Measurements from ENCODE around the gene GNG12. TPM values are rescaled to one million over a fixed set of nuclear protein-coding genes. Genes with fewer than 3 reads are reported as not detected.

The GNG12 gene
- polyA plus RNA-seq, 3 donors, result 0.03 TPM; not detected in 2

DNA sequence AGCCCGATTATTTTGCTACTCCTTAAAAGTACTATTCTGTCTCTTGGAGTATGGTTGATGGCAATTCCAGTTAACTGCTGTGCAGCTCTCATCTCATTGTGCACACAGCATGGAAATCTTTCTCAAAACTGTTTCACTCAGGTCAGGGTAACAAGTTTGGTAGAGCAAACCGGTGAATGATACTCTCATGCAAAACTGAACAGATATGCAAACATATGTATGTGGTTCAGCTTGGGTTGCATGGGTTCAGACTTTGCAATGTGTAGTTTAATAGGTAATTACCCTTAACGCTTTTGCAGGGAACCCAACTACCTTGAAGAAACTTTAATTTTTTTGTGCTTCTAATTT is 146.1 kb downstream of the GNG12 start:
- Mint-ChIP-seq H3K27me3 (ENCODE audit: low read depth in 3 of 3) (peaks cover 1 to 2% (median 1%) of the 10 kb centered on the region in 3 donors), H3K36me3 (peaks cover 6 to 15% of the 10 kb centered on the region in 2 donors), H3K9me3 (no peaks in the 10 kb centered on the region), H3K27ac (peak overlapping the region; percentile 68 to 96 (median 90)), H3K4me1 (peaks cover 52% of the 10 kb centered on the region), H3K4me3 (peak overlapping the region; percentile 88 to 91)
- H3K4me2 ChIP-seq (replicated peaks; ENCODE audit: extremely low read depth, low read length, poor library complexity, severe bottlenecking), result peak overlapping the region; percentile 99
- H3K36me3 ChIP-seq (replicated peaks in 1 of 2; ENCODE audit: control insufficient read depth in 1 of 2, insufficient read depth in 2 of 2, low read length in 2 of 2), result peaks cover 0 to 10% of the 10 kb centered on the region in 2 donors
- H3K9ac ChIP-seq (ENCODE audit: insufficient read depth, low read length, poor library complexity, severe bottlenecking), result no peak overlapping the region
- WGBS (ENCODE audit: insufficient coverage), result no CpG with 5 or more reads among the region's 3 CpGs
- DNase-seq, result no peak
- no peaks in the 10 kb centered on the region for H3K9me3 ChIP-seq (replicated peaks in 1 of 2; ENCODE audit: control insufficient read depth in 1 of 2, insufficient read depth in 1 of 2, low read length in 2 of 2)
- H4K20me1 ChIP-seq (ENCODE audit: insufficient read depth, low read length), result peaks cover 7% of the 10 kb centered on the region
- H2AFZ ChIP-seq (ENCODE audit: insufficient read depth, low read depth, low read length, poor library complexity, severe bottlenecking), result no peak overlapping the region
- peak overlapping the region in 1 of 2 donors; percentile 91 for H3K27ac ChIP-seq (ENCODE audit: low read depth in 1 of 2, low read length in 2 of 2)
- no peaks in the 10 kb centered on the region for H3K27me3 ChIP-seq (ENCODE audit: control insufficient read depth in 2 of 2, insufficient read depth in 2 of 2, low read length in 2 of 2)
- TF ChIP-seq, protein P1, sequence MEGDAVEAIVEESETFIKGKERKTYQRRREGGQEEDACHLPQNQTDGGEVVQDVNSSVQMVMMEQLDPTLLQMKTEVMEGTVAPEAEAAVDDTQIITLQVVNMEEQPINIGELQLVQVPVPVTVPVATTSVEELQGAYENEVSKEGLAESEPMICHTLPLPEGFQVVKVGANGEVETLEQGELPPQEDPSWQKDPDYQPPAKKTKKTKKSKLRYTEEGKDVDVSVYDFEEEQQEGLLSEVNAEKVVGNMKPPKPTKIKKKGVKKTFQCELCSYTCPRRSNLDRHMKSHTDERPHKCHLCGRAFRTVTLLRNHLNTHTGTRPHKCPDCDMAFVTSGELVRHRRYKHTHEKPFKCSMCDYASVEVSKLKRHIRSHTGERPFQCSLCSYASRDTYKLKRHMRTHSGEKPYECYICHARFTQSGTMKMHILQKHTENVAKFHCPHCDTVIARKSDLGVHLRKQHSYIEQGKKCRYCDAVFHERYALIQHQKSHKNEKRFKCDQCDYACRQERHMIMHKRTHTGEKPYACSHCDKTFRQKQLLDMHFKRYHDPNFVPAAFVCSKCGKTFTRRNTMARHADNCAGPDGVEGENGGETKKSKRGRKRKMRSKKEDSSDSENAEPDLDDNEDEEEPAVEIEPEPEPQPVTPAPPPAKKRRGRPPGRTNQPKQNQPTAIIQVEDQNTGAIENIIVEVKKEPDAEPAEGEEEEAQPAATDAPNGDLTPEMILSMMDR (IDR thresholded peaks at IDR 0.05), result no peak
- intact Hi-C loops (cut with micrococcal nuclease), result loop anchor here (5.0 to 10.0 kb wide), 4 partner anchors 35 to 1355 kb away; partner anchors contain the start of gene SERBP1 (in 1 of the 2)
- H3K4me3 ChIP-seq (replicated peaks in 1 of 3; ENCODE audit: low read depth in 2 of 3, low read length in 3 of 3), result peak overlapping the region in 1 of 3 experiments; percentile 91
- peaks cover 52 to 66% of the 10 kb centered on the region in 2 donors for H3K4me1 ChIP-seq (ENCODE audit: control insufficient read depth in 1 of 2, insufficient read depth in 2 of 2, low read length in 2 of 2)
- peaks cover 20% of the 10 kb centered on the region for H3K79me2 ChIP-seq (ENCODE audit: insufficient read depth, low read length)

DNA sequence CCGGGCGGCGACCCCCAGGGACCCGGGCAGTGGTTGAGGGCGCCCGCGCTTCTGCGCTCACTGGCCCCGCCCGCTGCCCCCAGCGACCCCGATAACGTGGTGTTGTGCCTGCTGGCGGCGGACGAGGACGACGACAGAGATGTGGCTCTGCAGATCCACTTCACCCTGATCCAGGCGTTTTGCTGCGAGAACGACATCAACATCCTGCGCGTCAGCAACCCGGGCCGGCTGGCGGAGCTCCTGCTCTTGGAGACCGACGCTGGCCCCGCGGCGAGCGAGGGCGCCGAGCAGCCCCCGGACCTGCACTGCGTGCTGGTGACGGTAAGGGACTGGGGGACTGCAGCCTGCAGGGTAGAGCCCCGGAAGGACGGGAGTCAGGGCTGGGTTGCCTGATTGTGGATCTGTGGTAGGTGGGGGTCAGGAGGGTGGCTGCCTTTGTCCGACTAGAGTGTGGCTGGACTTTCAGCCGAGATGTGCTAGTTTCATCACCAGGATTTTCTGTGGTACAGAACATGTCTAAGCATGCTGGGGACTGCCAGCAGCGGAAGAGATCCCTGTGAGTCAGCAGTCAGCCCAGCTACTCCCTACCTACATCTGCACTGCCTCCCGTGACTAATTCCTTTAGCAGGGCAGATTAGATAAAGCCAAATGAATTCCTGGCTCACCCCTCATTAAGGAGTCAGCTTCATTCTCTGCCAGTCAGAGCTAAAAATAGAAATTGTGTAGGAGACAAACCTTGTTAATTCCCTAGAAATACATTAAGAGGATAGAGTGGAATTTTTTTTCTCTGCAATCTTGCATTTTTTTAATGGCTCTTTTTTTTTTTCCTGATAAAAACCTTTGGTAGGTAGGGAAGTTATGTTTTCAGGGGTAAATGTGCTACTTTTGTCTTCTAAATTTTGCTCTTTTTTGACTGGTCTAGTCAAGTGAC is 146.7 kb downstream of the GNG12 start:
- H3K9me3 ChIP-seq (replicated peaks in 1 of 2; ENCODE audit: control insufficient read depth in 1 of 2, insufficient read depth in 1 of 2, low read length in 2 of 2), result no peaks in the 10 kb centered on the region
- no peaks in the 10 kb centered on the region for H3K27me3 ChIP-seq (ENCODE audit: control insufficient read depth in 2 of 2, insufficient read depth in 2 of 2, low read length in 2 of 2)
- peak overlapping the region; percentile 99 for H3K4me2 ChIP-seq (replicated peaks; ENCODE audit: extremely low read depth, low read length, poor library complexity, severe bottlenecking)
- peaks cover 6 to 15% of the 10 kb centered on the region in 2 donors for H3K36me3 Mint-ChIP-seq
- H3K36me3 ChIP-seq (replicated peaks in 1 of 2; ENCODE audit: control insufficient read depth in 1 of 2, insufficient read depth in 2 of 2, low read length in 2 of 2), result peaks cover 0 to 10% of the 10 kb centered on the region in 2 donors
- peak overlapping the region; percentile 74 to 91 for H3K27ac ChIP-seq (ENCODE audit: low read depth in 1 of 2, low read length in 2 of 2)
- H3K27ac Mint-ChIP-seq, result peak overlapping the region; percentile 78 to 96 (median 90)
- H3K4me3 ChIP-seq (replicated peaks in 1 of 3; ENCODE audit: low read depth in 2 of 3, low read length in 3 of 3), result peak overlapping the region; percentile 74 to 92 (median 91)
- H3K4me3 Mint-ChIP-seq, result peak overlapping the region; percentile 88 to 91
- no peaks in the 10 kb centered on the region for H3K9me3 Mint-ChIP-seq
- H3K4me1 Mint-ChIP-seq, result peaks cover 52% of the 10 kb centered on the region
- peaks cover 7% of the 10 kb centered on the region for H4K20me1 ChIP-seq (ENCODE audit: insufficient read depth, low read length)
- peak; percentile 80 to 96 (median 89) for DNase-seq
- intact Hi-C loops (cut with micrococcal nuclease), result loop anchor here (5.0 to 10.0 kb wide), 4 partner anchors 36 to 1354 kb away; partner anchors contain the start of gene SERBP1 (in 1 of the 2)
- WGBS (ENCODE audit: insufficient coverage), result under 1% methylated on average over 41 of the region's 43 CpGs
- H3K4me1 ChIP-seq (ENCODE audit: control insufficient read depth in 1 of 2, insufficient read depth in 2 of 2, low read length in 2 of 2), result peaks cover 52 to 66% of the 10 kb centered on the region in 2 donors
- TF ChIP-seq, protein P1 (IDR thresholded peaks at IDR 0.05), result no peak
- peak overlapping the region; percentile 82 for H3K9ac ChIP-seq (ENCODE audit: insufficient read depth, low read length, poor library complexity, severe bottlenecking)
- peak overlapping the region; percentile 92 for H2AFZ ChIP-seq (ENCODE audit: insufficient read depth, low read depth, low read length, poor library complexity, severe bottlenecking)
- peaks cover 1 to 2% (median 1%) of the 10 kb centered on the region in 3 donors for H3K27me3 Mint-ChIP-seq (ENCODE audit: low read depth in 3 of 3)
- peaks cover 20% of the 10 kb centered on the region for H3K79me2 ChIP-seq (ENCODE audit: insufficient read depth, low read length)

Data from CD14-positive monocyte (primary cell).